Prostate gland (tissue), 2 donors: ENCODE data around the gene PIP4K2B.

Experiments used
- CTCF ChIP-seq, 4 experiments: fragments of 200-600 bp in 2 of 4; fragments of 450-650 bp in 2 of 4; sonication (generic) in 2 of 4; IDR thresholded peaks; 1 replicate in 3 of 4; 2 replicates in 1 of 4; pipeline ENCODE4 v1.5.1; 2016 to 2019; ENCODE audit warnings: antibody characterized with exemption in 4 of 4, mild to moderate bottlenecking in 2 of 4, moderate library complexity in 2 of 4
- POLR2A ChIP-seq: fragments of 450-650 bp; IDR thresholded peaks from one replicate; pipeline ENCODE4 v1.6.1; 2016; ENCODE audit warnings: antibody characterized with exemption, mild to moderate bottlenecking
- POLR2AphosphoS5 ChIP-seq: sonication (generic); formaldehyde crosslinking; IDR thresholded peaks from one replicate; pipeline ENCODE4 v1.6.1; 2017; ENCODE audit warnings: antibody characterized with exemption

- TF ChIP-seq POLR2AphosphoS5, result no peak
- TF ChIP-seq CTCF (IDR thresholded peaks at IDR 0.05), result no peak
- TF ChIP-seq POLR2A, result no peak
Measured at GRCh38 chr17:38786372-38786771, 13.0 kb downstream of the PIP4K2B start.
